IPS-20b (cell line): Measurements from ENCODE around the gene PPP2R2D.
"Not testable (repeated sequence)": the region's sequence is repeated elsewhere in the genome, so short reads cannot be mapped to it uniquely, and the experiment has no call there.

Experiments
- H3K27ac ChIP-seq: one replicate; pipeline ENCODE4 v1.5.1; 2013; ENCODE audit warnings: low read length
- H3K27me3 ChIP-seq: 2 replicates; pipeline ENCODE4 v1.6.1; 2013; ENCODE audit warnings: mild to moderate bottlenecking, low read length, inconsistent platforms; ENCODE audit not compliant: insufficient read depth
- H3K36me3 ChIP-seq: 2 replicates; pipeline ENCODE4 v1.6.1; 2013; ENCODE audit warnings: low read depth, mild to moderate bottlenecking, inconsistent platforms, low read length, moderate library complexity; ENCODE audit not compliant: insufficient read depth
- H3K4me1 ChIP-seq: 2 replicates; pipeline ENCODE4 v1.6.1; 2013; ENCODE audit warnings: mild to moderate bottlenecking, control low read depth, inconsistent platforms, low read length, moderate library complexity; ENCODE audit not compliant: insufficient read depth
- H3K4me3 ChIP-seq: 2 replicates; pipeline ENCODE4 v1.5.1; 2013; ENCODE audit warnings: mild to moderate bottlenecking, low read length, inconsistent platforms
- H3K9ac ChIP-seq: 2 replicates; pipeline ENCODE4 v1.6.1; 2013; ENCODE audit warnings: low read depth, mild to moderate bottlenecking, inconsistent platforms, low read length, moderate library complexity
- H3K9me3 ChIP-seq: 2 replicates; pipeline ENCODE4 v1.6.1; 2013; ENCODE audit warnings: mild to moderate bottlenecking, low read depth, low read length, inconsistent platforms; ENCODE audit not compliant: insufficient read depth

The PPP2R2D gene

DNA sequence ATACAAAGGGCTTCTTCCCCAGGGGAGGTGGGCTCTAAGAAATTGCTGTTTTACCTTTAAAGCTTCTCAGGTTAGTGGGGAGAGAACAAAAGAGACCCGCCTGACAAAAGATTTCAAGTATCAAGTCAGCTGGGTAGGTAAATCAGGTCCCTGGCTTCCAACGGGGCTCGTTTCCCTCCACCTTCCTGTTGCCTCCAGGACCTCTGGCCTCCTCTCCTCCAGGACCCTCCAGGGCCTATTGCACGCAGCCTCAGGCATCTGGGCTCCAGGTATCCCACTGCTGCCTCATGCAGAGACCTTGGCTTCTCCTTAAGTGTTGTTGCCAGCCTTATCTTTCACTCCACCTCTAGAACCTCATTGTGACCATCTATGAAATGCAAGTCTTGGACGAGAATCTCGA is 78.0 kb downstream of the PPP2R2D start:
- Histone ChIP-seq H3K27me3 (peaks cover 49% of the 10 kb centered on the region), H3K4me3 (no peak overlapping the region), H3K4me1 (peaks cover 28% of the 10 kb centered on the region), H3K27ac (no peak overlapping the region), H3K9ac (no peak overlapping the region; the same call in 1 of the 2 replicates), H3K36me3 (no peaks in the 10 kb centered on the region), H3K9me3 (no peaks in the 10 kb centered on the region)

DNA sequence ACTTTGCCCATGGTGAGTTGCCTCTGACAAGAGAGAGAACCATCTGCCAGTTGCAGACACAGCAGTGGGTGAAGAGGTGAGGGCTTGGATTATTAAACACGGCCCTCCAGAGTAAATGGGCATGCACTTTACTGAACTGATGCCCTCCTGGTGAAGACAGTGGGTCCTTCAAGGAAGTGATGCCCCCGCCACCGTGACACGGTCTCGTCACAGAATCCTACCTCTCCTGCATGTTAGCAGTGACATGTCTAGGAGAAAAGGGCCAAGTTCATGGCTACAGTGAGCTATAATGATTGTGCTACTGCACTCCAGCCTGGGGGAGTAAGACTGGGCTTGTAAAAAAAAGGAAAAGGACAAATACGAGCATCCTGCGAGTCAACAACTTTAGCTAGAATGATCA is 78.5 kb downstream of the PPP2R2D start:
- H3K27me3 ChIP-seq: peaks cover 54% of the 10 kb centered on the region
- H3K36me3 ChIP-seq: no peaks in the 10 kb centered on the region
- H3K9me3 ChIP-seq: no peaks in the 10 kb centered on the region
- no peak overlapping the region for H3K9ac ChIP-seq
- peak overlapping the region; percentile 52 for H3K4me3 ChIP-seq
- no peak overlapping the region for H3K27ac ChIP-seq
- peaks cover 28% of the 10 kb centered on the region for H3K4me1 ChIP-seq

DNA sequence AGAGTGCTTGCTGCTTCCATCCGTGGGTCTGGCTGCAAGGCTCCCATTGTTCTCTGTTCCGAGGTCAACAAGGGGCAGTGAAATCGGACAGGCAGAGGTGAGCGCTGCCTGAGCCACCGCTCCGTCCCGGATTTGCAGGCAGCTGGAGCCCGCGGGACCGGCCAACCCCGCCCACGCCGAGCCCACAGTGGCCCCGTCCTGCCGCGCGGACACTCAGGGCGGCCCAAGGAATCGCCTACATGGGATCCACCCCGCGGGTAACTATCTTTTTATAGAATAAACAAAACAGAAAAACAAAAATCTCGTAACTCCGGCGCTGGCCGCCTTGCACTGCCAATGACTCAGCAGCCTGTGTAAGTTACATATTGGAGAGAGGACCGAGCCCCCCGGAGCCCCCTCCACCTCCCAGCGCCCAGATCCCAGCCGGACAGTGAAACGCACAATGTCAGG is 79.0 kb downstream of the PPP2R2D start:
- Histone ChIP-seq H3K36me3 (no peaks in the 10 kb centered on the region), H3K9me3 (no peaks in the 10 kb centered on the region), H3K4me3 (peak overlapping the region; percentile 52), H3K9ac (no peak overlapping the region), H3K27ac (no peak overlapping the region), H3K27me3 (peaks cover 59% of the 10 kb centered on the region), H3K4me1 (peaks cover 28% of the 10 kb centered on the region)

DNA sequence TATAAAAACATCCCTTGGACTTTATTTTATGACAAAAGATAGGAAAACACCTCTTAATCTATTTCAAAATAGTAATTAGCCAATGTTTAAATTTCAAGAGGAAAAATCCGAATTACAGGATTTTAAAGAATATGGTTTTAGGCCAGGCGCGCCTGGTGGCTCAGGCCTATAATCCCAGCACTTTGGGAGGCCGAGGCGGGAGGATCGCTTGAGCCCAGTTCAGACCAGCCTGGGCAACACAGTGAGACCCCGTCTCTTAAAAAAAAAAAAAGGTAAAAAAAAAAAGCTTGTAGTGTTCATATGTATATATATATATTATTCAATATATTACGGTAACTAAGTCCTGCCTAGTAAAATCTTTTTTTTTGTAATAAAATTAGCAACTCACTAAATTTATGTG is 79.5 kb downstream of the PPP2R2D start:
- Histone ChIP-seq H3K9ac (no peak overlapping the region), H3K4me3 (peak overlapping the region; percentile 81; the same call in 1 of the 2 replicates), H3K27ac (no peak overlapping the region)

DNA sequence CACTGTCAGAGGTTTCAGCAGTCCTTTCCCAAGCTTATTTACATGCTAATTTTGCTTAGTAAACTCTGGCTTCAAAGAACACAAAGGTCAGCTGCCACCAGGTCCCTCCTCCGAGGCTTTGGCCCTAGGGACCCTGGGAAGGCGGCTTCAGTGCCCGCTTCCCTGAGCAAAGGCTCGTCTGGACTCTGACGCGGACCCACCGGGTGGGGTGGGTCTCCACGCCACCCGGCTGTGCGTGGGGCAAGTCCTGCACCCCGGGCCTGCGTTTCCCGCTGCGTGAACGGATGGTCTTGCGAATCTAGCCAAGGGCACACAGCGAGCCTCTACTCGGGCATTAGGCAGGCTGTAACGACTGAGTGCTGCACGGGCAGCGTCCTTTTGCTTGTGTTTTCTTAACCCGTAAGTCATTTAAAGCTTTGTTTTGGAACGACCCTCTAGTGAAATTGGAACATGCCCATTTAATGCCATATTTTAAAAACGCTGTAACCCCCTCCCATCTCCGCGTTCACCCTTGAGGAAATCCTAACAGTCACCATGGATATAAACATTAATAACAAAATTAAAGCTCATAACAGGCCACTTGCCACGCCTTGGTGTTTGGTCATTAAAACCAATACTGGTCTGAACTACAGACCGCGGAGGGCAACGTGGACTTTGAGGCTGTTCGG is 80.1 kb downstream of the PPP2R2D start:
- no peaks in the 10 kb centered on the region for H3K36me3 ChIP-seq
- H3K9ac ChIP-seq: peak overlapping the region; percentile 53; the same call in 1 of the 2 replicates
- peaks cover 28% of the 10 kb centered on the region for H3K4me1 ChIP-seq
- H3K27ac ChIP-seq: no peak overlapping the region
- peak overlapping the region; percentile 81 for H3K4me3 ChIP-seq
- peaks cover 63% of the 10 kb centered on the region for H3K27me3 ChIP-seq
- H3K9me3 ChIP-seq: no peaks in the 10 kb centered on the region

More for the DNA sequence above, 79.5 kb downstream of the PPP2R2D start:
- Histone ChIP-seq H3K36me3 (no peaks in the 10 kb centered on the region), H3K9me3 (no peaks in the 10 kb centered on the region), H3K27me3 (peaks cover 63% of the 10 kb centered on the region), H3K4me1 (peaks cover 28% of the 10 kb centered on the region)

DNA sequence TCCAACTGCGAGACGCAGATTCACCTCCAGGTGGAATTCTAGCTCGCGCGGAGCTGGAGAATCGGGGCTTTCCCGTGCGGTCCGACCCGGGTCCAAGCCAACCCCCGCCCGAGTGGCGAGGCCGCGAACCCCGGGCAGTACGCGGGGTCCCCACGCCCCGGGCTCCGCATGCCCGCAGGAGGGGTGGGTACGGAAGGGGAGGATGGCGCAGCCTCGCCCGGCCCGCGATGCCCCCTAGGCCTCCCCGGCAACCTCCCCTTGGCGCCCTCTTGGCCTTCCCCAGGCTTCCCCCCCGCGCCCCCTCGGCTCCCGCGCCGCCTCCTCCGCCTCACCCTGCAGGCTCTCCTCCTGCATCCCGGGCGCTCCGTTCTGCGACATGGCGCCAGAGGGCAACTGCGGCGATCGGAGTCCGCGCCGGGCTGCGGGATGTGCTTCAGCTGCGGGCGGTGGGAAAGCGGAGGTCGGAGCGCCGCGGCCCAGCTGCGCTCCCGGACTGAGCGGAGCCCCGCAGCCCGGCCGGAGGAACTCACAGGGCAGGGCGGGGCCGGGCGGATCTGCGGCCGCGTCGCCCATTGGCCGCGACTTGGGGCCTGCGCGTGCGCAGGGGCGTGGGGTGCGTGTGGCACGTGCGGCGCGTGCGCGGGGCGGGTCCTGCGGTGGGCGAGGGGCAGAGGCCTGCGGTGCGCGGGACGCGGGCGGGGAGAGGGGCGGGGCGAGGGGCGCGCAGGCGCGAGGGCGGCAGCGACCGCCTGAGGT is 80.8 kb downstream of the PPP2R2D start, which contains the start of gene BNIP3:
Gene BNIP3, minus strand, starts transcription at position 495 of the 756 bp plus-strand sequence. Its CDS starts 117 bp downstream, at position 378.
- peak within 1 kb of the TSS; percentile 81 for H3K4me3 ChIP-seq
- H3K27ac ChIP-seq: no peak within 1 kb of the TSS
- peaks cover 63% of the 10 kb centered on the region for H3K27me3 ChIP-seq
- peak within 1 kb of the TSS; percentile 53; the same call in 1 of the 2 replicates for H3K9ac ChIP-seq
- no peaks in the 10 kb centered on the region for H3K36me3 ChIP-seq
- H3K9me3 ChIP-seq: no peaks in the 10 kb centered on the region
- H3K4me1 ChIP-seq: peaks cover 28% of the 10 kb centered on the region

DNA sequence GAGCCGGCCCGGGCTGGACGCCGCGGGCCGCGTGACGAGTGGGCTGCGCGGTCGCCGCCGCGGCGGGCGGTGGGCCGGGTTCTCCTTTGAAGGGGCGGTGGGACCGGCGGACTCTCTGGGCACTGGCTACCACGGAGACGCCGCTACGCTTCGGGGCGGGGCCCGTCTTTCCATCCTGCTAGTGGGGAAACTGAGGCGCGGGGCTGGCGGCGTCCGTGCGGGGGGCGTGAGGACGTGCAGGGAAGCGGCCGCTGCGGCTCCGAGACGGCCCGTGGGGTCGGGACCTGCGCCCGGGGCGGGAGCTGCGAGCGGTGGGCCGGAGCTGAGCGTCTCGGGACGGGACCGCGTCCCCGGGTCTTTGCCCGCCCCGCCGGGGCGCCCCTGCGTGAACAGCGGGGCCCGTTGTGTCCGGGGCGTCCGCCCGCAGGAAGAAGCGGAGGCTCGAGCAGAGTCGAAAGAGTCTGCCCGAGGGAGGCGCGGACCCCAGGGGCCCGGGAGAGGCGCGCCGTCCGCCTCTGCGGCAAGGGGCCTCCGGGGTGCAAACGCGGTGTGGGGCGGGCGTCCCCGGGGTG is 81.5 kb downstream of the PPP2R2D start:
- no peaks in the 10 kb centered on the region for H3K9me3 ChIP-seq
- H3K4me3 ChIP-seq: peak overlapping the region; percentile 57; the same call in 1 of the 2 replicates
- no peak overlapping the region for H3K27ac ChIP-seq
- peaks cover 28% of the 10 kb centered on the region for H3K4me1 ChIP-seq
- no peaks in the 10 kb centered on the region for H3K36me3 ChIP-seq
- H3K9ac ChIP-seq: no peak overlapping the region
- H3K27me3 ChIP-seq: peaks cover 63% of the 10 kb centered on the region

DNA sequence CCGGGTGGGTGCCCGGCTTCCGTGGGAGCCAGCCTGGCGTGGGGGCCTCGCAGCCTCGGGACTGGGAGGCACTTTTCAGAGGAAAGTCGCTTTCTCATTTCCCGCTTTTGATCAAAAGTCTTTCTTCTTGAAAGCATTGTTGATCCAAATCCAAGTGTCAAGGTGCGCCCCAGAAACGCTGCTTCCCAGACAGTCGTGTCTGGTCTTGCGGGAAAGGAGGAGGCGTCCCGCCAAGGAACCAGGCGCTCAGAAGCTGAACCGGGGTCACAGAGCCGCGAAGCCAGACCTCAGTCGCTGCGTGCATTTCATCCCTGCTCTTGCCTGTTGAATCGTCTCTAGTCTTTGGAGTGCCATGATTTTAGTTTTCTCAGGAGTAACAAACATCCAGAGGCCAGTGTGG is 82.0 kb downstream of the PPP2R2D start:
- H3K27ac ChIP-seq: no peak overlapping the region
- peak overlapping the region; percentile 57; the same call in 1 of the 2 replicates for H3K4me3 ChIP-seq
- H3K9ac ChIP-seq: no peak overlapping the region
- H3K4me1 ChIP-seq: peaks cover 26% of the 10 kb centered on the region
- no peaks in the 10 kb centered on the region for H3K36me3 ChIP-seq
- peaks cover 63% of the 10 kb centered on the region for H3K27me3 ChIP-seq
- no peaks in the 10 kb centered on the region for H3K9me3 ChIP-seq

DNA sequence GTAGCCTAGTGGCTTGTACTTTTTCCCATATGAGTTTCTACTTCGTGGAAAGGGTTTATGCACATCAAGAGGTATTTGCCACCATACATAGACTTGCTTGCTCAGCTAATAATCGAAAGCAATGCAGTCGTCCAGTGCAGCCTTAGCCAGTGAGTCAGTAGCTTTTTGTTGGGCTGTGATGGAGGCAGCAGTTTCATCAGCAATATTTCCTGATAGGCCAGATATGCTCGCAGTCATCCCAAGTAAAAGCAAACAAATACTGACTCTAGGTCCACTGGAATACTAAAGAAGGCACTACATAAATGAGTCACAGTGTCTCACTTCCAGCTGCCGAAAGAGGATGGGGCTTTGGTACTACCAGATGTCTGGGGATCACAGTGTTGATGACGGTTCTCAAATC is 83.0 kb downstream of the PPP2R2D start:
- H3K9ac ChIP-seq: no peak overlapping the region
- no peaks in the 10 kb centered on the region for H3K9me3 ChIP-seq
- H3K36me3 ChIP-seq: no peaks in the 10 kb centered on the region
- peaks cover 57% of the 10 kb centered on the region for H3K27me3 ChIP-seq
- H3K4me1 ChIP-seq: peaks cover 16% of the 10 kb centered on the region
- no peak overlapping the region for H3K27ac ChIP-seq
- no peak overlapping the region for H3K4me3 ChIP-seq

DNA sequence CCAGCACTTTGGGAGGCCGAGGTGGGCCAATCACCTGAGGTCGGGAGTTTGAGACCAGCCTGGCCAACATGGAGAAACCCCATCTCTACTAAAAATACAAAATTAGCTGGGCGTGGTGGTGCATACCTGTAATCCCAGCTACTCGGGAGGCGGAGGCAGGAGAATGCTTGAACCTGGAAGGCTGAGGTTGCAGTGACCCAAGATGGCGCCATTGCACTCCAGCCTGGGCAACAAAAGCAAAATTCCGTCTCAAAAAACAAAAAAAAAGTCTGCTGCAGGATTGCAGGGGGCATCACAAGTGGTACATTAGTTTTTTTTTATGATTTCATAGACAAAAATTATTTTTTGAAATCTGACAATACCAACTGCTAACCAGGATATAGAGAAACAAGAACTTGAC is 86.0 kb downstream of the PPP2R2D start:
- H3K9ac ChIP-seq, H3K4me1 ChIP-seq, H3K36me3 ChIP-seq, H3K27ac ChIP-seq, H3K9me3 ChIP-seq, H3K4me3 ChIP-seq: not testable (repeated sequence)
- peaks cover 32% of the 10 kb centered on the region for H3K27me3 ChIP-seq

DNA sequence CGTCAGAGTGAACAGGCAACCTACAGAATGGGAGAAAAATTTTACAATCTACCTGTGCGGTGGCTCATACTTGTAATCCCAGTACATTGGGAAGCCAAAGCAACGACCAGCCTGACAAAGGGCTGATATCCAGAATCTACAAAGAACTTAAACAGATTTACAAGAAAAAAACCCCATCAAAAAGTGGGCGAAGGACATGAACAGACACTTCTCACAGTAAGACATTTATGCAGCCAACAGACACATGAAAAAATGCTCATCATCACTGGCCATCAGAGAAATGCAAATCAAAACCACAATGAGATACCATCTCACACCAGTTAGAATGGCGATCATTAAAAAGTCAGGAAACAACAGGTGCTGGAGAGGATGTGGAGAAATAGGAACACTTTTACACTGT is 86.5 kb downstream of the PPP2R2D start:
- H3K36me3 ChIP-seq, H3K27ac ChIP-seq, H3K4me3 ChIP-seq, H3K9ac ChIP-seq, H3K4me1 ChIP-seq, H3K9me3 ChIP-seq: not testable (repeated sequence)
- peaks cover 29% of the 10 kb centered on the region for H3K27me3 ChIP-seq
